H9 (cell line): ENCODE measurements around the gene TMEM129. TPM values are rescaled to one million over a fixed set of nuclear protein-coding genes. Genes with fewer than 3 reads are reported as not detected.

Experiments
- DNase-seq: peaks from one replicate; pipeline ENCODE4 v3.0.0-alpha.2; 2017
- H2AFZ ChIP-seq: one replicate; pipeline ENCODE4 v1.6.1; 2013; ENCODE audit warnings: mild to moderate bottlenecking, low read length, control low read depth, moderate library complexity
- H2AK5ac ChIP-seq: 2 replicates; pipeline ENCODE4 v1.6.1; 2013; ENCODE audit warnings: low read length, control low read depth, mixed read lengths; ENCODE audit not compliant: insufficient read length
- H2BK120ac ChIP-seq: one replicate; pipeline ENCODE4 v1.6.1; 2013; ENCODE audit warnings: low read depth, mild to moderate bottlenecking, low read length, control low read depth, inconsistent platforms; ENCODE audit not compliant: poor library complexity, severe bottlenecking
- H2BK12ac ChIP-seq: 2 replicates; pipeline ENCODE4 v1.6.1; 2013; ENCODE audit warnings: low read length, control low read depth, mixed read lengths, low read depth; ENCODE audit not compliant: insufficient read length
- H2BK15ac ChIP-seq: 2 replicates; pipeline ENCODE4 v1.6.1; 2013; ENCODE audit warnings: low read depth, low read length, control low read depth
- H2BK20ac ChIP-seq: one replicate; pipeline ENCODE4 v1.6.1; 2013; ENCODE audit warnings: low read depth, mild to moderate bottlenecking, low read length, control low read depth, inconsistent platforms; ENCODE audit not compliant: poor library complexity, severe bottlenecking
- H2BK5ac ChIP-seq: 2 replicates; pipeline ENCODE4 v1.6.1; 2013; ENCODE audit warnings: low read length, control low read depth, mixed read lengths; ENCODE audit not compliant: insufficient read length
- H3K14ac ChIP-seq: 2 replicates; pipeline ENCODE4 v1.6.1; 2013; ENCODE audit warnings: low read length, control low read depth; ENCODE audit not compliant: insufficient read depth
- H3K18ac ChIP-seq: 2 replicates; pipeline ENCODE4 v1.6.1; 2013; ENCODE audit warnings: low read depth, mild to moderate bottlenecking, mixed read lengths, low read length, control low read depth; ENCODE audit not compliant: insufficient read length
- H3K23ac ChIP-seq: 2 replicates; pipeline ENCODE4 v1.6.1; 2013; ENCODE audit warnings: low read length, control low read depth, mixed read lengths, low read depth; ENCODE audit not compliant: insufficient read length
- H3K23me2 ChIP-seq: 2 replicates; pipeline ENCODE4 v1.6.1; 2013; ENCODE audit warnings: low read depth, mild to moderate bottlenecking, mixed read lengths, low read length, control low read depth; ENCODE audit not compliant: insufficient read length, poor library complexity, severe bottlenecking
- H3K27ac ChIP-seq: 2 replicates; pipeline ENCODE4 v1.5.1; 2013; ENCODE audit warnings: low read length, control low read depth, mixed read lengths, low read depth; ENCODE audit not compliant: insufficient read length
- H3K27me3 ChIP-seq: 2 replicates; pipeline ENCODE4 v1.6.1; 2013; ENCODE audit warnings: low read length, control low read depth, inconsistent platforms; ENCODE audit not compliant: insufficient read depth
- H3K4ac ChIP-seq: 2 replicates; pipeline ENCODE4 v1.6.1; 2013; ENCODE audit warnings: low read depth, mild to moderate bottlenecking, control low read depth, inconsistent platforms, low read length, moderate library complexity
- H3K4me1 ChIP-seq: 2 replicates; pipeline ENCODE4 v1.6.1; 2013; ENCODE audit warnings: low read length, control low read depth, inconsistent platforms; ENCODE audit not compliant: insufficient read depth
- H3K4me2 ChIP-seq: 2 replicates; pipeline ENCODE4 v1.6.1; 2013; ENCODE audit warnings: low read length, control low read depth, mixed read lengths; ENCODE audit not compliant: insufficient read length, insufficient read depth
- H3K56ac ChIP-seq: 2 replicates; pipeline ENCODE4 v1.6.1; 2013; ENCODE audit warnings: low read depth, mild to moderate bottlenecking, mixed read lengths, low read length, control low read depth; ENCODE audit not compliant: insufficient read length
- H3K79me1 ChIP-seq: 2 replicates; pipeline ENCODE4 v1.6.1; 2013; ENCODE audit warnings: low read depth, mild to moderate bottlenecking, moderate library complexity, low read length, control low read depth, inconsistent platforms; ENCODE audit not compliant: insufficient read depth, poor library complexity, severe bottlenecking
- H3K79me2 ChIP-seq: 2 replicates; pipeline ENCODE4 v1.6.1; 2013; ENCODE audit warnings: low read length, control low read depth, inconsistent platforms; ENCODE audit not compliant: insufficient read depth
- H3K9ac ChIP-seq: 2 replicates; pipeline ENCODE4 v1.6.1; 2013; ENCODE audit warnings: low read length, control low read depth, mixed read lengths; ENCODE audit not compliant: insufficient read length; ENCODE audit errors: extremely low read depth
- H3K9me3 ChIP-seq: one replicate; pipeline ENCODE4 v1.6.1; 2013; ENCODE audit warnings: low read depth, low read length, inconsistent platforms; ENCODE audit not compliant: control insufficient read depth
- H3T11ph ChIP-seq: one replicate; pipeline ENCODE4 v1.6.1; 2013; ENCODE audit warnings: mild to moderate bottlenecking, low read length, control low read depth, inconsistent platforms
- H4K20me1 ChIP-seq: one replicate; pipeline ENCODE4 v1.6.1; 2013; ENCODE audit not compliant: control insufficient read depth, insufficient read length, insufficient read depth
- H4K5ac ChIP-seq: 2 replicates; pipeline ENCODE4 v1.6.1; 2013; ENCODE audit warnings: low read depth, mild to moderate bottlenecking, mixed read lengths, low read length, control low read depth; ENCODE audit not compliant: insufficient read length
- H4K8ac ChIP-seq: replicated peaks from 2 replicates; pipeline ENCODE4 v1.6.1; 2013; ENCODE audit warnings: low read length, control low read depth, mixed read lengths, low read depth; ENCODE audit not compliant: insufficient read length
- H4K91ac ChIP-seq: 2 replicates; pipeline ENCODE4 v1.6.1; 2013; ENCODE audit warnings: low read depth, mild to moderate bottlenecking, moderate library complexity, mixed read lengths, low read length, control low read depth; ENCODE audit not compliant: insufficient read length
- H3K27ac Mint-ChIP-seq, 3 experiments: 2 replicates in 2 of 3; 3 replicates in 1 of 3; pipeline ENCODE4 v1.8.0; 2020 to 2021; ENCODE audit warnings: mixed read lengths in 3 of 3, mild to moderate bottlenecking in 1 of 3, moderate library complexity in 1 of 3
- H3K27me3 Mint-ChIP-seq: 2 replicates; pipeline ENCODE4 v1.8.0; 2021; ENCODE audit warnings: low read depth, mild to moderate bottlenecking, moderate library complexity, mixed read lengths
- H3K36me3 Mint-ChIP-seq, 3 experiments: 2 replicates in 2 of 3; 3 replicates in 1 of 3; pipeline ENCODE4 v1.8.0; 2020 to 2021; ENCODE audit warnings: low read depth in 3 of 3, mixed read lengths in 3 of 3; ENCODE audit not compliant: insufficient read depth in 1 of 3
- H3K4me1 Mint-ChIP-seq, 2 experiments: 2 replicates each; pipeline ENCODE4 v1.8.0; 2020; ENCODE audit warnings: mixed read lengths in 2 of 2
- H3K4me3 Mint-ChIP-seq, 2 experiments: 2 replicates in 1 of 2; 3 replicates in 1 of 2; pipeline ENCODE4 v1.8.0; 2020 to 2021; ENCODE audit warnings: mild to moderate bottlenecking in 2 of 2, mixed read lengths in 2 of 2, moderate library complexity in 1 of 2
- H3K9me3 Mint-ChIP-seq, 2 experiments: 2 replicates in 1 of 2; 3 replicates in 1 of 2; pipeline ENCODE4 v1.8.0; 2020; ENCODE audit warnings: mild to moderate bottlenecking in 2 of 2, mixed read lengths in 2 of 2, moderate library complexity in 1 of 2
- CTCF ChIP-seq: fragments of 200-600 bp; sonication (generic); conservative IDR thresholded peaks from 3 replicates; pipeline ENCODE4 v1.8.0; 2021; ENCODE audit warnings: antibody characterized with exemption, mild to moderate bottlenecking
- WGBS: extraction: QIAGEN DNeasy Blood & Tissue Kit; methylation state at CpG from one replicate; pipeline ENCODE4 v1.1.7; 2013; ENCODE audit warnings: missing lambda C conversion rate, low lambda C conversion rate, mixed read lengths; ENCODE audit not compliant: insufficient read length; ENCODE audit errors: extremely low coverage; 5-methylcytosine and 5-hydroxymethylcytosine counted together
- total RNA-seq: library from RNA; stranded (reverse); gene quantifications from 2 replicates; pipeline ENCODE4 v1.2.1, GENCODE V29; 2021

TMEM129 gene
- total RNA-seq, 1 experiment from 2014 or later, result 27.3 TPM

DNA sequence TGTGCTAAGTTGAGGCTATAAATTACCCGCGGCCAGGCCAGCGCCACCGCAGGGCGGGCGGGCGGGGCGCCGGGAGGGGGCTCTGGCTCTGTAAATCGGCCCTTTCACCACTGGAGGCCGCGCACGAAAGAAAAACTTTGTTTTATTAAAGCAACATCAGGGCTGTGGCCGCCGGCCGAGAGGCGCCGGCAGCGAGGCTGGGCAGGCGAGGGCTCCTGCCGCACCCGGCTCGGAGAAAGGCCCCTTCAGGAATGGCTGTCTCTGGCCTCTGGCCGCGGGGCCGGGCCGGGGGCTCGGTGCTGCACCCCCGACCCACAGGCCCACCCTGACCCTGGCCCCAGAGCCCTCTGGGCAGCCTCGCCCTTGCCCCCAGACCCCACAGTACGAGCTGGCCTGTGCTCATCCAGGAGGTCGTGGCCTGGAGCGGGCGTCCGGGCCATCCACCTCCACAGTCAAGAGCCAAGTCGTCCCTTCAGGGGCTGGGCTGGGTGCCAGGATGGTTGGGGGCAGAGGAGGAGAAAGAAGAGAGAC, 42.5 kb upstream of the TMEM129 start:
- H2BK12ac ChIP-seq, result no peak overlapping the region
- H2BK120ac ChIP-seq, result no peak overlapping the region
- Mint-ChIP-seq H3K36me3 (no peaks in the 10 kb centered on the region), H3K27ac (no peak overlapping the region), H3K4me1 (peaks cover 16 to 28% of the 10 kb centered on the region in 2 experiments), H3K4me3 (no peak overlapping the region), H3K27me3 (peaks cover 9% of the 10 kb centered on the region), H3K9me3 (no peaks in the 10 kb centered on the region)
- no peak overlapping the region for H2AFZ ChIP-seq
- H3K79me2 ChIP-seq, result no peaks in the 10 kb centered on the region
- no peak overlapping the region for H4K5ac ChIP-seq
- H3K4me1 ChIP-seq, result no peaks in the 10 kb centered on the region; the same call in 1 of the 2 replicates
- H3K18ac ChIP-seq, result no peak overlapping the region
- H3K4ac ChIP-seq, result no peak overlapping the region
- H3K23ac ChIP-seq, result no peak overlapping the region
- TF ChIP-seq CTCF, result no peak
- H4K20me1 ChIP-seq, result no peaks in the 10 kb centered on the region
- H4K8ac ChIP-seq, result no peak overlapping the region
- DNase-seq, result no peak
- no peak overlapping the region for H3T11ph ChIP-seq
- no peak overlapping the region for H3K14ac ChIP-seq
- no peak overlapping the region for H2AK5ac ChIP-seq
- no peak overlapping the region for H2BK5ac ChIP-seq
- peaks cover 3% of the 10 kb centered on the region for H3K23me2 ChIP-seq
- H4K91ac ChIP-seq, result no peak overlapping the region
- no peaks in the 10 kb centered on the region for H3K27me3 ChIP-seq
- H3K27ac ChIP-seq, result no peak overlapping the region
- no peaks in the 10 kb centered on the region for H3K9me3 ChIP-seq
- H3K4me2 ChIP-seq, result no peak overlapping the region
- no peak overlapping the region for H2BK20ac ChIP-seq
- no peak overlapping the region for H2BK15ac ChIP-seq
- H3K79me1 ChIP-seq, result no peaks in the 10 kb centered on the region
- WGBS, result no CpG with 5 or more reads among the region's 36 CpGs
- no peak overlapping the region for H3K56ac ChIP-seq
- no peak overlapping the region for H3K9ac ChIP-seq
